ENCODE results near the gene CACNG8. TPM values are rescaled to one million over a fixed set of nuclear protein-coding genes. Genes with fewer than 3 reads are reported as not detected.

CACNG8 gene
- total and polyA plus RNA-seq, 3 experiments from 2014 or later, result not detected

DNA sequence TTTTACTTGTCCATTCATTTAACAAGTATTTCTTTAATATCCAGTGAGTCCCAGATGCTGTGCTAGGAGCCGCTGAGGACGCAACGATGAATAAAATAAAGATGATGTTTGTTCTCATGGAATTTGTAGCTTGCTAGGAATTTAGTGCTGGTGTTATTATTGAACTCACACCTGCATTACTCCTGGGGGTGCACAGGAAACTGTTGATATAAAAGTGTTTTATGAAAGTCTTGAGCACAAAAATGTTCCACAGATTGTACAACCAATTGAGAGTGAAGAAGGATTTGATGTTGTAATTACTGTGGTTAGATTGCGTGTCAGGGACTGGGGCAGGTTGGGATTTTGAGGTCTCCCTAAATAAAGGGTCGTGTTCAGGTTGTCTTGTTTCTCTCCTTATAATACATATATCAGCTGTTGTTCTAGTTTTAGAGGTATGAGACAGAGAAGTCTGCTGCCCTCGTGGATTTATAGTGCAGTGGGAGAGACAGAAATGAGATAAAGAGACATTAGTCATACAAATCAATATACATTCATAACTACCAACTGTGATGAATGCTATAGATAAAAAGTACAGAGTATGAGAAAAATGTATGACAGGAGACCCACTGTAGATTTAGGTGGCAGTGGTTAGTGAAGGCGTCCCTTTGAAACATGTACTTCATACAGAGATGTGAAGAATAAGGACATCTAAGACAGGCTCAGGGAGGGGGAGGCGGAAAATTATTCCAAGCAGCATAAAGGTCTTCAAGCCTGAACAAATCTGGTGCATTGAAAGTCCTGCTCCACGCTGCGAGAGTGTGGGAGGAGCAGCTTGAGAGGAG is 40.0 kb downstream of the CACNG8 start:
- H3K36me3 Mint-ChIP-seq, result no peaks in the 10 kb centered on the region
- peaks cover 15 to 44% of the 10 kb centered on the region in 2 donors for H3K27me3 Mint-ChIP-seq
- no peaks in the 10 kb centered on the region for H3K4me1 Mint-ChIP-seq
- Histone ChIP-seq H3K27ac (ENCODE audit: low read depth, low read length) (no peak overlapping the region), H3K36me3 (ENCODE audit: insufficient read depth, low read length) (no peaks in the 10 kb centered on the region), H3K9me3 (ENCODE audit: low read length) (no peaks in the 10 kb centered on the region), H3K4me1 (ENCODE audit: insufficient read depth, low read length) (no peaks in the 10 kb centered on the region), H3K27me3 (ENCODE audit: insufficient read depth, low read length, poor library complexity, severe bottlenecking) (peaks cover 4% of the 10 kb centered on the region), H3K4me3 (ENCODE audit: low read length) (no peak overlapping the region)
- H3K9me3 Mint-ChIP-seq, result no peaks in the 10 kb centered on the region
- H3K27ac Mint-ChIP-seq, result no peak overlapping the region
- ChIA-PET CTCF (interaction anchor here (0.6 kb wide), 1 partner anchor 23 kb away, joined by 3 read pairs; no protein-coding TSS in a partner anchor), POLR2A (no interaction called here)
- no peak overlapping the region for H3K4me3 Mint-ChIP-seq
- DNase-seq, result no peak

DNA sequence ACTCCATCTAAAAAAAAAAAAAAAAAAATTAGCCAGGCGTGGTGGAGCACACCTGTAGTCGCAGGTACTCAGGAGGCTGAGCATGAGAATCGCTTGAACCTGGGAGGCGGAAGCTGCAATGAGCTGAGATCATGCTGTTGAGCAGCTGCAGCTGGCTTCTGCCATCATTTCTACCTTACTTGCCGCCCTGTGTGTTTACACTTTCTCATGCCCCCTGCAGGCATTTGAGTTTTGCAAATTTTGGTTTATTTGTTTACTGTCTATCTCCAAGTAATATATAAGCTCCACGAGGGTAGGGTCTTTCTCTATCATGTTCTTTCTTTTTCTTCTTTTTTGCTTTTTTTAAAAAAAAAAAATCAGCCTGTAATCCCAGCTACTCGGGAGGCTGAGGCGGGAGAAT is 46.7 kb downstream of the CACNG8 start:
- ChIA-PET CTCF (no interaction called here), POLR2A (no interaction called here)
- H3K4me3 Mint-ChIP-seq, result no peak overlapping the region
- H3K27me3 Mint-ChIP-seq, result peaks cover 27 to 38% of the 10 kb centered on the region in 2 donors
- no peaks in the 10 kb centered on the region for H3K4me1 Mint-ChIP-seq
- no peaks in the 10 kb centered on the region for H3K36me3 ChIP-seq (ENCODE audit: insufficient read depth, low read length)
- no peak overlapping the region for H3K27ac ChIP-seq (ENCODE audit: low read depth, low read length)
- H3K27ac Mint-ChIP-seq, result no peak overlapping the region
- H3K36me3 Mint-ChIP-seq, result no peaks in the 10 kb centered on the region
- peaks cover 0 to 3% (median 0%) of the 10 kb centered on the region in 5 donors for H3K9me3 Mint-ChIP-seq
- H3K9me3 ChIP-seq (ENCODE audit: low read length), result no peaks in the 10 kb centered on the region
- no peaks in the 10 kb centered on the region for H3K27me3 ChIP-seq (ENCODE audit: insufficient read depth, low read length, poor library complexity, severe bottlenecking)
- DNase-seq, result no peak
- no peaks in the 10 kb centered on the region for H3K4me1 ChIP-seq (ENCODE audit: insufficient read depth, low read length)
- H3K4me3 ChIP-seq (ENCODE audit: low read length), result no peak overlapping the region

DNA sequence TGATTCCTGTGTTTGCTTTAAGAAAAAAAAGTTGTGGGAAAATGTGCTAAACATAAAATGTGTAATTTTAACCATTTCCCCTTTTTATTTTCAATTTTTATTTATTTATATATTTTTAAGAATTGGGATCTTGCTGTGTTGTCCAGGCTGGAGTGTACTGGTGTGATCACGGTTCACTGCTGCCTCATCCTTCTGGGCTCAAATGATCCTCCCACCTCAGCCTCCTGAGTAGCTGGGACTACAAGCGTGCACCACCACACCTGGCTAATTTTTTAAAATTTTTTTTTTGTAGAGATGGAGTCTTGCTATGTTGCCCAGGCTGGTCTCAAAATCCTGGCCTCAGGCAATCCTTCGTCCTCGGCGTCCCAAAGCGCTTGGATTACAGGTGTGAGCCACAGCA is 47.7 kb downstream of the CACNG8 start:
- CTCF ChIA-PET, result no interaction called here
- H3K27me3 Mint-ChIP-seq, result peaks cover 31 to 43% of the 10 kb centered on the region in 2 donors
- H3K9me3 Mint-ChIP-seq, result peaks cover 0 to 3% (median 0%) of the 10 kb centered on the region in 5 donors

DNA sequence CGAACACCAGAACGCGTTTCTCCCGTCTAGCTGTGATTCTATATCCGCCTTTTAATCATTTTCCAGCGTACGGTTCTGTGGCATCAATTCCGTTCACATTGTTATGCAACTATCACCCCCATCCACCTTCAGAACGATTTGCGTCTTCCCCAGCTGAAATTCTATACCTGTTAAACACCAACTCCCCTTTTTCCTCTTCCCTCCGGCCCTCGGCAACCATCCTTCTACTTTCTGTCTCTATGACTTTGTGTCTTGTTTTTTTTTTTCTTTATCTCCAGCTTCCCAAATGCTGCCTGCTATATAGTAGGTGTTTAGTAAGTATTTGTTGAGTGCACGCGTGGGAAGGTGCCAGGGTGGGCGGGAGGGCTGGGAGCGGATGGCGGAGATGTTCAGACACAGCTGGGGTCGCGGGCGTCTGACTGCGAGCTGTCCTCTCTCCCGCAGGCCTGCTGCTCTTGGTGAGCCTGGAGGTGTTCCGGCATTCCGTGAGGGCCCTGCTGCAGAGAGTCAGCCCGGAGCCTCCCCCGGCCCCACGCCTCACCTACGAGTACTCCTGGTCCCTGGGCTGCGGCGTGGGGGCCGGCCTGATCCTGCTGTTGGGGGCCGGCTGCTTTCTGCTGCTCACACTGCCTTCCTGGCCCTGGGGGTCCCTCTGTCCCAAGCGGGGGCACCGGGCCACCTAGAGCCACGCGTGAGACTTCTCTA is 48.9 kb downstream of the CACNG8 start:
- POLR2A ChIA-PET, result no interaction called here
- CTCF ChIA-PET, result interaction anchor here (0.6 to 0.7 kb wide), 2 partner anchors 12 to 107 kb away, joined by 3 read pairs; no protein-coding TSS in a partner anchor
- H3K36me3 Mint-ChIP-seq, result no peaks in the 10 kb centered on the region

More for the DNA sequence above, 47.7 kb downstream of the CACNG8 start:
- Mint-ChIP-seq H3K4me1 (peaks cover 0 to 2% (median 0%) of the 10 kb centered on the region in 3 donors), H3K36me3 (no peaks in the 10 kb centered on the region), H3K4me3 (no peak overlapping the region), H3K27ac (no peak overlapping the region)
- H3K9me3 ChIP-seq (ENCODE audit: low read length), result no peaks in the 10 kb centered on the region
- H3K4me1 ChIP-seq (ENCODE audit: insufficient read depth, low read length), result no peaks in the 10 kb centered on the region
- POLR2A ChIA-PET, result no interaction called here
- no peak overlapping the region for H3K4me3 ChIP-seq (ENCODE audit: low read length)
- no peaks in the 10 kb centered on the region for H3K36me3 ChIP-seq (ENCODE audit: insufficient read depth, low read length)
- H3K27me3 ChIP-seq (ENCODE audit: insufficient read depth, low read length, poor library complexity, severe bottlenecking), result no peaks in the 10 kb centered on the region
- H3K27ac ChIP-seq (ENCODE audit: low read depth, low read length), result no peak overlapping the region
- DNase-seq, result no peak

DNA sequence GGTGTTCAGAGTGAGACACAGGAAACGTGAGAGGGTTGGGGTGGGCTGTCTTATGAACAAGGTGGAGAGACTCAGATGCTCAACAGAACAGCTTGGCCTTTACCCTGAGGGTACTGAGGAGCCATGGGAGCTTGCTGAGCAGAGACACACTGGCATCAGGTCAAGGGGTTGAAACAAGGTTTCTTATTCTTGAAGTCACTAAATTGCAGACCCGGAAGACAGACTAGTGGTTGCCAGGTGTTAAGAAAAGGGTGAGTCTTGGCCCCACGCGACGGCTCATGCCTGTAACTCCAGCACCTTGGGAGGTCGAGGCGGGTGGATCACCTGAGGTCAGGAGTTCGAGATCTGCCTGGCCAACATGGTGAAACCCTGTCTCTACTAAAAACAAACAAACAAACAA is 51.1 kb downstream of the CACNG8 start:
- Histone ChIP-seq H3K4me1 (ENCODE audit: insufficient read depth, low read length) (no peaks in the 10 kb centered on the region), H3K36me3 (ENCODE audit: insufficient read depth, low read length) (no peaks in the 10 kb centered on the region), H3K9me3 (ENCODE audit: low read length) (no peaks in the 10 kb centered on the region), H3K4me3 (ENCODE audit: low read length) (no peak overlapping the region), H3K27me3 (ENCODE audit: insufficient read depth, low read length, poor library complexity, severe bottlenecking) (no peaks in the 10 kb centered on the region), H3K27ac (ENCODE audit: low read depth, low read length) (no peak overlapping the region)
- ChIA-PET POLR2A (no interaction called here), CTCF (interaction anchor here (1.1 kb wide), 1 partner anchor 16 kb away, joined by 4 read pairs; no protein-coding TSS in a partner anchor)
- Mint-ChIP-seq H3K4me3 (no peak overlapping the region), H3K9me3 (peaks cover 0 to 1% (median 0%) of the 10 kb centered on the region in 5 donors), H3K27ac (no peak overlapping the region), H3K27me3 (peaks cover 33 to 43% of the 10 kb centered on the region in 2 donors), H3K36me3 (no peaks in the 10 kb centered on the region), H3K4me1 (peaks cover 0 to 2% (median 0%) of the 10 kb centered on the region in 3 donors)
- no peak for DNase-seq

More for the DNA sequence above, 48.9 kb downstream of the CACNG8 start:
- Histone ChIP-seq H3K27ac (ENCODE audit: low read depth, low read length) (no peak overlapping the region), H3K4me1 (ENCODE audit: insufficient read depth, low read length) (no peaks in the 10 kb centered on the region), H3K9me3 (ENCODE audit: low read length) (no peaks in the 10 kb centered on the region), H3K27me3 (ENCODE audit: insufficient read depth, low read length, poor library complexity, severe bottlenecking) (no peaks in the 10 kb centered on the region), H3K4me3 (ENCODE audit: low read length) (no peak overlapping the region), H3K36me3 (ENCODE audit: insufficient read depth, low read length) (no peaks in the 10 kb centered on the region)
- H3K27ac Mint-ChIP-seq, result no peak overlapping the region
- no peak for DNase-seq
- H3K4me1 Mint-ChIP-seq, result peaks cover 0 to 2% (median 0%) of the 10 kb centered on the region in 3 donors
- peaks cover 0 to 3% (median 0%) of the 10 kb centered on the region in 5 donors for H3K9me3 Mint-ChIP-seq
- H3K4me3 Mint-ChIP-seq, result no peak overlapping the region
- peaks cover 38 to 47% of the 10 kb centered on the region in 2 donors for H3K27me3 Mint-ChIP-seq

DNA sequence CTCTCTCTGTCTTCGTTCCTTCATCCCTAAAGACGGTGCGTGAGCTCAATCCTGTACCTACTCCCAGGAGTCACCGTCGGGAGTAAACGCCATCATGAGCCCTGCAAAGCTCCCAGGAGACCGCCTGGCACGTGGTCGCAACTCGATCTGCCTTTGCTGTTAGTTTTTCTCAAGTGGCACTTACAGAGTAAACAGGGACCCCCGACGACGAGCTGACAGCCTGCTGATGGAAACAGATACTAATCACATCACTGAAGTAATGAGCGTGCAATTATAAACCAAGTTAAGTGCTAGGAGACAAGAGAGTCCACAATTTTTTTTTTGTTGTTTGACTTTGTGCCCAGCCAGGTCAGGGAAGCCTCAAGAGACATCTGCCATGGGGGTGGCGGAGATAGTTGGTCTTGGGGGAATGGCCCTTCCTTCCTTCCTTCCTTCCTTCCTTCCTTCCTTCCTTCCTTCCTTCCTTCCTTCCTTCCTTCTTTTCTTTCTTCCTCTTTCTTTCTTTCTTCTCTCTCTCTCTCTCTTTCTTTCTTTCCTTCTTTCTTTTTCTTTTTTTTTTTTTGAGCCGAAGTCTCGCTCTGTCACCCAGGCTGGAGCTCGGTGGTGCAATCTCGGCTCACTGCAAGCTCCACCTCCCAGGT is 52.3 kb downstream of the CACNG8 start:
- CTCF ChIA-PET, result no interaction called here

DNA sequence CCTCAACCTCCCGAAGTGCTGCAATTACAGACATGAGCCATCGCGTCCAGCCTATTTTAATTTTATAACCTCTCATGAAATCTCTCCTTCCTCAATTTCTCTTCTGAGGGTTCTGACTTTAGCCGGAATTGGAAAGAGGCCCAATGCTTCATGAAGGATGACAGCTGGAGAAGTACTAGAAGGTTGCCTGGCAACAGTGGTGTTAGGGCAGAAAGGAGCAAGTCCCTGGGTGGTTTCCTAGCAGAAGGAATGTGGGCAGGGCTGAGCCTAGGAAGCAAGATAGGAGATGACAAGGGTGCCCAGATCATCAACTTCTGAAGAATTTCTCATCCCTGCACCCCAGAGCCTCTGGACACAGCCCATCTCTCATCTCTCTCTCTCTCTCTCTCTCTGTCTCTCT is 54.5 kb downstream of the CACNG8 start:
- Histone ChIP-seq H3K36me3 (ENCODE audit: insufficient read depth, low read length) (no peaks in the 10 kb centered on the region), H3K4me3 (ENCODE audit: low read length) (no peak overlapping the region), H3K9me3 (ENCODE audit: low read length) (no peaks in the 10 kb centered on the region), H3K4me1 (ENCODE audit: insufficient read depth, low read length) (no peaks in the 10 kb centered on the region), H3K27me3 (ENCODE audit: insufficient read depth, low read length, poor library complexity, severe bottlenecking) (no peaks in the 10 kb centered on the region), H3K27ac (ENCODE audit: low read depth, low read length) (no peak overlapping the region)
- H3K27me3 Mint-ChIP-seq, result peaks cover 35 to 39% of the 10 kb centered on the region in 2 donors
- no peak overlapping the region for H3K27ac Mint-ChIP-seq
- POLR2A ChIA-PET, result no interaction called here
- no peak overlapping the region for H3K4me3 Mint-ChIP-seq
- H3K36me3 Mint-ChIP-seq, result no peaks in the 10 kb centered on the region
- peaks cover 0 to 2% (median 0%) of the 10 kb centered on the region in 3 donors for H3K4me1 Mint-ChIP-seq
- DNase-seq, result no peak
- CTCF ChIA-PET, result no interaction called here
- H3K9me3 Mint-ChIP-seq, result no peaks in the 10 kb centered on the region

More for the DNA sequence above, 52.3 kb downstream of the CACNG8 start:
- Mint-ChIP-seq H3K36me3 (no peaks in the 10 kb centered on the region), H3K4me3 (no peak overlapping the region), H3K9me3 (peaks cover 0 to 1% (median 0%) of the 10 kb centered on the region in 5 donors), H3K27ac (peak overlapping the region in 2 of 8 donors; percentile 42 to 87), H3K4me1 (peaks cover 0 to 2% (median 0%) of the 10 kb centered on the region in 3 donors), H3K27me3 (peaks cover 35 to 43% of the 10 kb centered on the region in 2 donors)
- DNase-seq, result no peak
- no peaks in the 10 kb centered on the region for H3K27me3 ChIP-seq (ENCODE audit: insufficient read depth, low read length, poor library complexity, severe bottlenecking)
- no peaks in the 10 kb centered on the region for H3K9me3 ChIP-seq (ENCODE audit: low read length)
- POLR2A ChIA-PET, result no interaction called here
- H3K4me1 ChIP-seq (ENCODE audit: insufficient read depth, low read length), result no peaks in the 10 kb centered on the region
- no peak overlapping the region for H3K4me3 ChIP-seq (ENCODE audit: low read length)
- H3K36me3 ChIP-seq (ENCODE audit: insufficient read depth, low read length), result no peaks in the 10 kb centered on the region
- H3K27ac ChIP-seq (ENCODE audit: low read depth, low read length), result no peak overlapping the region

DNA sequence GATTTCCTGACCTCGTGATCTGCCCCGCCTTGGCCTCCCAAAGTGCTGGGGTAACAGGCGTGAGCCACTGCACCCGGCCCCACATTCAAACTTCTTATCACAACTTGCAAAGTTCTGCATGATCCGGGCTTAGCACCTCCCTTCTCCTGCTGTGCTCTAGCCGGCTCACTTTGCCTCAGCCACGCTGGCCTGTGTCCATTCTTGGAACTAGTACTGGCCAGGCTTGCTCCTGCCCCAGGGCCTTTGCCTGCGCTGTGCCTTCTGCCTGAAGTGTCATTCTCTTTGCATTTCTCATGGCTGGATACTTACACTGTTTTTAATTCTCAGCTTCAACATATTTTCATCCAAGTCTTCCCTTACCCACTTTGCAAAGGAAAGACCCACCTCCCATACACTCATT is 58.6 kb downstream of the CACNG8 start:
- Mint-ChIP-seq H3K27me3 (peaks cover 21 to 39% of the 10 kb centered on the region in 2 donors), H3K4me1 (peaks cover 0 to 6% (median 2%) of the 10 kb centered on the region in 3 donors), H3K36me3 (no peaks in the 10 kb centered on the region), H3K27ac (no peak overlapping the region), H3K4me3 (no peak overlapping the region), H3K9me3 (no peaks in the 10 kb centered on the region)
- H3K27me3 ChIP-seq (ENCODE audit: insufficient read depth, low read length, poor library complexity, severe bottlenecking), result peaks cover 3% of the 10 kb centered on the region
- no peak overlapping the region for H3K27ac ChIP-seq (ENCODE audit: low read depth, low read length)
- ChIA-PET CTCF (no interaction called here), POLR2A (no interaction called here)
- no peaks in the 10 kb centered on the region for H3K4me1 ChIP-seq (ENCODE audit: insufficient read depth, low read length)
- no peak for DNase-seq
- no peak overlapping the region for H3K4me3 ChIP-seq (ENCODE audit: low read length)
- no peaks in the 10 kb centered on the region for H3K36me3 ChIP-seq (ENCODE audit: insufficient read depth, low read length)
- no peaks in the 10 kb centered on the region for H3K9me3 ChIP-seq (ENCODE audit: low read length)
